SK-N-SH (cell line): ENCODE data around the gene LYSMD3. TPM values are rescaled to one million over a fixed set of nuclear protein-coding genes. Genes with fewer than 3 reads are reported as not detected.

Source experiments
- CTCF ChIA-PET: fragments of 300-600, 350-600 bp; formaldehyde crosslinking; extraction: SDS; loops from one replicate; lab custom pipeline; 2021; lab: Yijun Ruan, JAX
- POLR2A ChIA-PET: fragments of 350-600 bp; sonication (Branson Sonifier 250); formaldehyde crosslinking; extraction: SDS; loops from one replicate; lab custom pipeline; 2020; ENCODE audit warnings: antibody characterized with exemption, inconsistent platforms; lab: Yijun Ruan, JAX
- DNase-seq: peaks from one replicate; pipeline ENCODE4 v3.0.0; 2012
- H2AFZ ChIP-seq: fragments of 200-600 bp; sonication (generic); 2 replicates; pipeline ENCODE4 v1.8.1; 2016; ENCODE audit warnings: antibody characterized with exemption, mild to moderate bottlenecking, low read depth
- H3F3A ChIP-seq: fragments of 200-600 bp; sonication (generic); replicated peaks from 2 replicates; pipeline ENCODE3; 2016; ENCODE audit warnings: antibody characterized with exemption, mild to moderate bottlenecking; ENCODE audit not compliant: insufficient read depth
- H3K27ac ChIP-seq, 2 experiments: fragments of 200-500 bp in 1 of 2; fragments of 200-600 bp in 1 of 2; sonication (Bioruptor generic) in 1 of 2; sonication (generic), shearing (Covaris generic) in 1 of 2; 2 replicates each; pipeline versions ENCODE4 v1.5.1 to v1.6.1; 2014 to 2016; ENCODE audit warnings: low read depth in 2 of 2, inconsistent platforms in 1 of 2, low read length in 1 of 2, mild to moderate bottlenecking in 1 of 2, mixed read lengths in 1 of 2
- H3K27me3 ChIP-seq: fragments of 200-600 bp; sonication (generic), shearing (Covaris generic); 2 replicates; pipeline ENCODE4 v1.6.1; 2016; ENCODE audit warnings: mixed run types; ENCODE audit not compliant: insufficient read depth
- H3K36me3 ChIP-seq, 2 experiments: fragments of 200-500 bp in 1 of 2; fragments of 200-600 bp in 1 of 2; sonication (Bioruptor generic) in 1 of 2; sonication (generic) in 1 of 2; replicated peaks in 1 of 2; 2 replicates each; pipeline versions ENCODE3 to v1.5.1; 2014 to 2016; ENCODE audit warnings: low read length in 1 of 2, mild to moderate bottlenecking in 1 of 2; ENCODE audit not compliant: insufficient read depth in 2 of 2, control insufficient read depth in 1 of 2
- H3K4me1 ChIP-seq, 2 experiments: fragments of 200-500 bp in 1 of 2; fragments of 200-600 bp in 1 of 2; sonication (Bioruptor generic) in 1 of 2; sonication (generic), shearing (Covaris generic) in 1 of 2; 2 replicates each; pipeline versions ENCODE4 v1.5.1 to v1.6.1; 2014 to 2016; ENCODE audit warnings: low read depth in 1 of 2, low read length in 1 of 2, mixed run types in 1 of 2; ENCODE audit not compliant: insufficient read depth in 2 of 2, control insufficient read depth in 1 of 2
- H3K4me2 ChIP-seq: fragments of 200-600 bp; sonication (generic), shearing (Covaris generic); 2 replicates; pipeline ENCODE4 v1.6.1; 2017; ENCODE audit warnings: mixed run types
- H3K4me3 ChIP-seq, 2 experiments: fragments of 200-500 bp in 1 of 2; fragments of 200-600 bp in 1 of 2; sonication (Bioruptor generic) in 1 of 2; sonication (generic), shearing (Covaris generic) in 1 of 2; 2 replicates each; pipeline versions ENCODE4 v1.5.1 to v1.8.1; 2014 to 2016; ENCODE audit warnings: low read depth in 2 of 2, inconsistent platforms in 1 of 2, low read length in 1 of 2, mild to moderate bottlenecking in 1 of 2, mixed read lengths in 1 of 2, moderate library complexity in 1 of 2
- H3K79me2 ChIP-seq: fragments of 200-600 bp; sonication (generic); 2 replicates; pipeline ENCODE4 v1.8.1; 2017; ENCODE audit warnings: mild to moderate bottlenecking; ENCODE audit not compliant: insufficient read depth
- H3K9ac ChIP-seq: fragments of 200-600 bp; sonication (generic); 2 replicates; pipeline ENCODE4 v1.6.1; 2017; ENCODE audit warnings: mixed run types
- H3K9me2 ChIP-seq: fragments of 200-600 bp; sonication (generic); 2 replicates; pipeline ENCODE4 v1.6.1; 2017; ENCODE audit warnings: mixed run types
- H3K9me3 ChIP-seq: fragments of 200-600 bp; sonication (generic); 2 replicates; pipeline ENCODE4 v1.6.1; 2017; ENCODE audit warnings: mixed run types, mild to moderate bottlenecking, moderate library complexity
- H4K20me1 ChIP-seq: fragments of 200-600 bp; sonication (generic); 2 replicates; pipeline ENCODE4 v1.6.1; 2017; ENCODE audit warnings: mild to moderate bottlenecking, mixed run types; ENCODE audit not compliant: insufficient read depth
- ELF1 ChIP-seq: IDR thresholded peaks from 2 replicates; pipeline ENCODE4 v1.4.0; 2012
- EP300 ChIP-seq, 2 experiments: IDR thresholded peaks; 2 replicates each; pipeline versions ENCODE4 v1.4.0 to v1.6.1; 2012; ENCODE audit warnings: borderline replicate concordance in 1 of 2, low read depth in 1 of 2, low read length in 1 of 2
- FOXJ3 ChIP-seq: sonication (generic); formaldehyde crosslinking; IDR thresholded peaks from 2 replicates; pipeline ENCODE4 v1.5.1; 2020; ENCODE audit warnings: mild to moderate bottlenecking, missing genetic modification reagents
- FOXM1 ChIP-seq: IDR thresholded peaks from 2 replicates; pipeline ENCODE4 v1.4.0; 2012; ENCODE audit warnings: low read depth, mild to moderate bottlenecking
- GABPA ChIP-seq: IDR thresholded peaks from 2 replicates; pipeline ENCODE4 v1.4.0; 2012; ENCODE audit warnings: low read depth, mild to moderate bottlenecking
- GATA2 ChIP-seq: sonication (generic); formaldehyde crosslinking; IDR thresholded peaks from 2 replicates; pipeline ENCODE4 v1.5.0; 2020; ENCODE audit warnings: mild to moderate bottlenecking, missing genetic modification reagents
- NFIC ChIP-seq: IDR thresholded peaks from 2 replicates; pipeline ENCODE4 v1.4.0; 2012; ENCODE audit warnings: borderline replicate concordance
- PBX3 ChIP-seq: IDR thresholded peaks from 2 replicates; pipeline ENCODE4; 2012
- POLR2AphosphoS5 ChIP-seq: IDR thresholded peaks from 2 replicates; pipeline ENCODE4 v1.6.1; 2012; ENCODE audit warnings: low read depth, low read length
- RCOR1 ChIP-seq: fragments of 150-350 bp; IDR thresholded peaks from 2 replicates; pipeline ENCODE4 v1.6.1; 2017; ENCODE audit warnings: antibody characterized with exemption, low read length
- RFX5 ChIP-seq: IDR thresholded peaks from 2 replicates; pipeline ENCODE4 v1.6.1; 2012; ENCODE audit warnings: mild to moderate bottlenecking, improper control_type of control experiment, low read length
- RXRA ChIP-seq: IDR thresholded peaks from 2 replicates; pipeline ENCODE4 v1.4.0; 2012; ENCODE audit warnings: low read depth, mild to moderate bottlenecking, borderline replicate concordance
- SIN3A ChIP-seq: IDR thresholded peaks from 2 replicates; pipeline ENCODE4 v1.6.1; 2012; ENCODE audit warnings: low read depth, mild to moderate bottlenecking, low read length, moderate library complexity, borderline replicate concordance
- SMC3 ChIP-seq: IDR thresholded peaks from 2 replicates; pipeline ENCODE4 v1.6.1; 2012; ENCODE audit warnings: low read depth, low read length, improper control_type of control experiment
- TCF12 ChIP-seq: IDR thresholded peaks from 2 replicates; pipeline ENCODE4 v1.4.0; 2012
- TEAD4 ChIP-seq: IDR thresholded peaks from 2 replicates; pipeline ENCODE4 v1.4.0; 2012; ENCODE audit warnings: mild to moderate bottlenecking, borderline replicate concordance; ENCODE audit not compliant: insufficient read depth
- WGBS: methylation state at CpG from one replicate; pipeline ENCODE4 v1.1.6; 2017; ENCODE audit warnings: low lambda C conversion rate; 5-methylcytosine and 5-hydroxymethylcytosine counted together
- polyA plus RNA-seq, 3 experiments: library from polyadenylated mRNA; depleted of rRNA; stranded (reverse); fragments of >200 nt; gene quantifications; 2 replicates each; pipeline ENCODE4 v1.2.3, GENCODE V29; 2012
- TF ChIP-seq, protein P1 (sequence below): IDR thresholded peaks from 2 replicates; pipeline ENCODE4 v1.4.0; 2012; ENCODE audit warnings: low read depth, borderline replicate concordance
- TF ChIP-seq, protein P2 (sequence below): IDR thresholded peaks from 2 replicates; pipeline ENCODE4 v1.4.0; 2012; ENCODE audit warnings: low read depth
- TF ChIP-seq, protein P3 (sequence below): fragments of 150-350 bp; IDR thresholded peaks from 2 replicates; pipeline ENCODE4 v1.6.1; 2016; ENCODE audit warnings: mild to moderate bottlenecking, low read depth, low read length
- TF ChIP-seq, protein P4 (sequence below): IDR thresholded peaks from 2 replicates; pipeline ENCODE4 v1.6.1; 2012; ENCODE audit warnings: mild to moderate bottlenecking, low read depth, low read length, moderate library complexity

The LYSMD3 gene
- polyA plus RNA-seq, 1 of the 3 experiments (the other 2 are of a cell fraction) = 6.7 TPM

GRCh38 chr5:90545511-90545910, 16.1 kb upstream of the LYSMD3 start:
- Histone ChIP-seq H3K9me2 (no peaks in the 10 kb centered on the region), H3K27me3 (no peaks in the 10 kb centered on the region), H3K36me3 (no peaks in the 10 kb centered on the region), H3K9me3 (no peaks in the 10 kb centered on the region), H3K4me1 (peaks cover 0 to 2% of the 10 kb centered on the region in 2 experiments; a peak in 2 of 4 replicates), H3K4me3 (no peak overlapping the region), H3K4me2 (no peak overlapping the region), H3K79me2 (no peaks in the 10 kb centered on the region), H3F3A (no peaks in the 10 kb centered on the region), H3K9ac (no peak overlapping the region), H2AFZ (no peak overlapping the region)
- POLR2A ChIA-PET = no interaction called here
- CTCF ChIA-PET = interaction anchor here (0.7 to 1.7 kb wide), 4 partner anchors 12 to 1818 kb away, joined by 3 to 6 read pairs (median 4); no protein-coding TSS in a partner anchor
- 38% methylated on average over 2 of the region's 2 CpGs for WGBS
- no peak for DNase-seq
- TF ChIP-seq GATA2 (CRISPR knock-in tag) (no peak), SMC3 (no peak), FOXM1 (no peak), EP300 (IDR thresholded peaks at IDR 0.05; ENCODE audit: borderline replicate concordance in 1 of 2, low read depth in 1 of 2, low read length in 1 of 2) (no peak), ELF1 (no peak), NFIC (no peak), RFX5 (no peak), PBX3 (no peak), TCF12 (no peak), SIN3A (no peak), GABPA (no peak)
- TF ChIP-seq, protein P1, sequence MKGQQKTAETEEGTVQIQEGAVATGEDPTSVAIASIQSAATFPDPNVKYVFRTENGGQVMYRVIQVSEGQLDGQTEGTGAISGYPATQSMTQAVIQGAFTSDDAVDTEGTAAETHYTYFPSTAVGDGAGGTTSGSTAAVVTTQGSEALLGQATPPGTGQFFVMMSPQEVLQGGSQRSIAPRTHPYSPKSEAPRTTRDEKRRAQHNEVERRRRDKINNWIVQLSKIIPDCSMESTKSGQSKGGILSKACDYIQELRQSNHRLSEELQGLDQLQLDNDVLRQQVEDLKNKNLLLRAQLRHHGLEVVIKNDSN = no peak
- TF ChIP-seq, protein P2, sequence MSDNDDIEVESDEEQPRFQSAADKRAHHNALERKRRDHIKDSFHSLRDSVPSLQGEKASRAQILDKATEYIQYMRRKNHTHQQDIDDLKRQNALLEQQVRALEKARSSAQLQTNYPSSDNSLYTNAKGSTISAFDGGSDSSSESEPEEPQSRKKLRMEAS = no peak
- TF ChIP-seq, all 33 proteins: peak for 0
- Histone ChIP-seq H4K20me1 (no peaks in the 10 kb centered on the region), H3K27ac (no peak overlapping the region)

DNA sequence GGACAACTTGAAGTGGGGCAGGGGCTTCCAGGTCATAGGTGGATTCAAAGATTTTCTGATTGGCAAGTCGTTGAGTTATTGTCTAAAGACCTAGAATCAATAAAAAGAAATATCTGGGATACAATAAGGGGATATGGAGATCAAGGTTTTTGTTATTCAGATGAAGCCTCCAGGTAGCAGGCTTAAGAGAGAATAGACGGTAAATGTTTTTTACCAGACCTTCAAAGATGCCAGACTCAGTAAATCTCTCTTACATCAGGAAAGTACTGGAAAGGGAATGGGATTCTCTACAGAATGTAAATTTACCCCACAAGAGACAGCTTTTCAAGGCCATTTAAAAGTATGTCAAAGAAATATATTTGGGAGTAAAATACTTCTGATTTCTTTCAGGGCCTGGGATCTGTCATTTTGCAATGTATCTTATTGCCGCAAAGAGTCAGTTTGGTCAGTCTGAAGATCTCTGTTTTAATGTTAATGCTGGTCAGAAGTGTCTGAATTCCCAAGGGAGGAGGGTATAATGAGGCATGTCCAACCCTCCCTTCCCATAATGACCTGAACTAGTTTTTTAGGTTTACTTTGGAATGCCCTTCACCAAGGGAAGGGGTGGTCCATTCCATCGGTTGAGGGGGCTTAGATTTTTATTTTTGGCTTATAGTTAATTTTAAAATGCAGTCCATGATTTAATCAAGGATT, 13.6 kb upstream of the LYSMD3 start:
- WGBS = 39% methylated on average over 4 of the region's 4 CpGs
- H4K20me1 ChIP-seq = no peaks in the 10 kb centered on the region
- no peak overlapping the region for H3K9ac ChIP-seq
- no peak overlapping the region for H3K4me2 ChIP-seq
- no peak for DNase-seq
- ChIA-PET POLR2A (no interaction called here), CTCF (interaction anchor here (1.6 kb wide), 1 partner anchor 12 kb away, joined by 5 read pairs; no protein-coding TSS in a partner anchor)
- no peaks in the 10 kb centered on the region for H3K36me3 ChIP-seq
- no peak overlapping the region for H3K27ac ChIP-seq
- no peaks in the 10 kb centered on the region for H3F3A ChIP-seq
- H3K4me1 ChIP-seq = no peaks in the 10 kb centered on the region; a peak in 1 of 4 replicates
- H3K79me2 ChIP-seq = no peaks in the 10 kb centered on the region
- H3K9me3 ChIP-seq = no peaks in the 10 kb centered on the region
- no peaks in the 10 kb centered on the region for H3K27me3 ChIP-seq
- H3K9me2 ChIP-seq = no peaks in the 10 kb centered on the region
- no peak overlapping the region for H2AFZ ChIP-seq
- H3K4me3 ChIP-seq = no peak overlapping the region
- TF ChIP-seq, protein P3, sequence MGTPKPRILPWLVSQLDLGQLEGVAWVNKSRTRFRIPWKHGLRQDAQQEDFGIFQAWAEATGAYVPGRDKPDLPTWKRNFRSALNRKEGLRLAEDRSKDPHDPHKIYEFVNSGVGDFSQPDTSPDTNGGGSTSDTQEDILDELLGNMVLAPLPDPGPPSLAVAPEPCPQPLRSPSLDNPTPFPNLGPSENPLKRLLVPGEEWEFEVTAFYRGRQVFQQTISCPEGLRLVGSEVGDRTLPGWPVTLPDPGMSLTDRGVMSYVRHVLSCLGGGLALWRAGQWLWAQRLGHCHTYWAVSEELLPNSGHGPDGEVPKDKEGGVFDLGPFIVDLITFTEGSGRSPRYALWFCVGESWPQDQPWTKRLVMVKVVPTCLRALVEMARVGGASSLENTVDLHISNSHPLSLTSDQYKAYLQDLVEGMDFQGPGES = no peak
- TF ChIP-seq RXRA (no peak), TEAD4 (no peak), RCOR1 (no peak), SIN3A (no peak), FOXJ3 (CRISPR knock-in tag) (no peak), TCF12 (no peak), PBX3 (no peak), NFIC (no peak), POLR2AphosphoS5 (no peak)
- TF ChIP-seq, protein P4, sequence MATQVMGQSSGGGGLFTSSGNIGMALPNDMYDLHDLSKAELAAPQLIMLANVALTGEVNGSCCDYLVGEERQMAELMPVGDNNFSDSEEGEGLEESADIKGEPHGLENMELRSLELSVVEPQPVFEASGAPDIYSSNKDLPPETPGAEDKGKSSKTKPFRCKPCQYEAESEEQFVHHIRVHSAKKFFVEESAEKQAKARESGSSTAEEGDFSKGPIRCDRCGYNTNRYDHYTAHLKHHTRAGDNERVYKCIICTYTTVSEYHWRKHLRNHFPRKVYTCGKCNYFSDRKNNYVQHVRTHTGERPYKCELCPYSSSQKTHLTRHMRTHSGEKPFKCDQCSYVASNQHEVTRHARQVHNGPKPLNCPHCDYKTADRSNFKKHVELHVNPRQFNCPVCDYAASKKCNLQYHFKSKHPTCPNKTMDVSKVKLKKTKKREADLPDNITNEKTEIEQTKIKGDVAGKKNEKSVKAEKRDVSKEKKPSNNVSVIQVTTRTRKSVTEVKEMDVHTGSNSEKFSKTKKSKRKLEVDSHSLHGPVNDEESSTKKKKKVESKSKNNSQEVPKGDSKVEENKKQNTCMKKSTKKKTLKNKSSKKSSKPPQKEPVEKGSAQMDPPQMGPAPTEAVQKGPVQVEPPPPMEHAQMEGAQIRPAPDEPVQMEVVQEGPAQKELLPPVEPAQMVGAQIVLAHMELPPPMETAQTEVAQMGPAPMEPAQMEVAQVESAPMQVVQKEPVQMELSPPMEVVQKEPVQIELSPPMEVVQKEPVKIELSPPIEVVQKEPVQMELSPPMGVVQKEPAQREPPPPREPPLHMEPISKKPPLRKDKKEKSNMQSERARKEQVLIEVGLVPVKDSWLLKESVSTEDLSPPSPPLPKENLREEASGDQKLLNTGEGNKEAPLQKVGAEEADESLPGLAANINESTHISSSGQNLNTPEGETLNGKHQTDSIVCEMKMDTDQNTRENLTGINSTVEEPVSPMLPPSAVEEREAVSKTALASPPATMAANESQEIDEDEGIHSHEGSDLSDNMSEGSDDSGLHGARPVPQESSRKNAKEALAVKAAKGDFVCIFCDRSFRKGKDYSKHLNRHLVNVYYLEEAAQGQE = no peak
